ENCODE results near the gene DCANP1.

DCANP1 gene

GRCh38 chr5:135441350-135441831 is 5.8 kb downstream of the DCANP1 start:
- DNase-seq (ENCODE audit: low spot score) = no peak

- no peak for DNase-seq (ENCODE audit: low spot score)
Observed at GRCh38 chr5:135440916-135441315, 6.2 kb downstream of the DCANP1 start.

GRCh38 chr5:135439231-135440205 is 7.6 kb downstream of the DCANP1 start:
- DNase-seq (ENCODE audit: low spot score) = no peak

- no peak for DNase-seq (ENCODE audit: low spot score)
Observed at GRCh38 chr5:135438636-135439221, 8.4 kb downstream of the DCANP1 start.

GRCh38 chr5:135437796-135438560 is 9.2 kb downstream of the DCANP1 start:
- DNase-seq (ENCODE audit: low spot score) = no peak

- peak; percentile 43 for DNase-seq (ENCODE audit: low spot score)
Observed at GRCh38 chr5:135437422-135437795, 9.7 kb downstream of the DCANP1 start.

- no peak for DNase-seq (ENCODE audit: low spot score)
Observed at GRCh38 chr5:135436951-135437418, 10.2 kb downstream of the DCANP1 start.

- DNase-seq (ENCODE audit: low spot score) = no peak
Observed at GRCh38 chr5:135435467-135436330, 11.4 kb downstream of the DCANP1 start.

GRCh38 chr5:135434591-135435466 is 12.3 kb downstream of the DCANP1 start:
- DNase-seq (ENCODE audit: low spot score) = no peak

GRCh38 chr5:135433681-135434426 is 13.3 kb downstream of the DCANP1 start:
- no peak for DNase-seq (ENCODE audit: low spot score)

GRCh38 chr5:135432113-135432512 is 15.0 kb downstream of the DCANP1 start:
- DNase-seq (ENCODE audit: low spot score) = no peak

GRCh38 chr5:135430135-135430437 is 17.1 kb downstream of the DCANP1 start:
- no peak for DNase-seq (ENCODE audit: low spot score)

- no peak for DNase-seq (ENCODE audit: low spot score)
Observed at GRCh38 chr5:135429301-135430134, 17.6 kb downstream of the DCANP1 start.

GRCh38 chr5:135428586-135428985 is 18.6 kb downstream of the DCANP1 start:
- DNase-seq (ENCODE audit: low spot score) = no peak

GRCh38 chr5:135426102-135427082 is 20.8 kb downstream of the DCANP1 start:
- no peak for DNase-seq (ENCODE audit: low spot score)

GRCh38 chr5:135425641-135426040 is 21.5 kb downstream of the DCANP1 start:
- DNase-seq (ENCODE audit: low spot score) = no peak

- DNase-seq (ENCODE audit: low spot score) = no peak
Observed at GRCh38 chr5:135423846-135424168, 23.3 kb downstream of the DCANP1 start.

All from putamen (tissue), 1 donor.